K562 (cell line): ENCODE data around the gene PEDS1. TPM values are rescaled to one million over a fixed set of nuclear protein-coding genes. Genes with fewer than 3 reads are reported as not detected.

Source experiments
- ARHGAP35 ChIP-seq: fragments of 450-650 bp; IDR thresholded peaks from 2 replicates; pipeline ENCODE4 v1.6.1; 2018; ENCODE audit not compliant: partially characterized antibody
- KDM4B ChIP-seq, 2 experiments: fragments of 450-650 bp in 1 of 2; sonication (generic) in 1 of 2; IDR thresholded peaks; 2 replicates each; pipeline ENCODE4 v1.6.1; 2016 to 2017; ENCODE audit warnings: borderline replicate concordance in 2 of 2, antibody characterized with exemption in 1 of 2, low read depth in 1 of 2, mild to moderate bottlenecking in 1 of 2
- KDM5B ChIP-seq: fragments of 200-600 bp; sonication (generic); IDR thresholded peaks from 2 replicates; pipeline ENCODE4 v1.6.1; 2012; ENCODE audit warnings: low read depth, mild to moderate bottlenecking, moderate library complexity, low read length, control low read depth, inconsistent platforms; ENCODE audit not compliant: insufficient replicate concordance
- MAFK ChIP-seq: IDR thresholded peaks from 2 replicates; pipeline ENCODE4 v1.6.1; 2011; ENCODE audit warnings: low read length, improper control_type of control experiment
- NFIX ChIP-seq: fragments of 250-450 bp; sonication (Bioruptor Pico); IDR thresholded peaks from 2 replicates; pipeline ENCODE4 v1.4.0; 2020; ENCODE audit warnings: low read depth, mild to moderate bottlenecking, moderate library complexity
- PML ChIP-seq: IDR thresholded peaks from 2 replicates; pipeline ENCODE4 v1.6.1; 2012; ENCODE audit warnings: low read length, inconsistent platforms
- POLR2G ChIP-seq: fragments of 200-400 bp; formaldehyde crosslinking; IDR thresholded peaks from 2 replicates; pipeline ENCODE4 v1.6.1; 2017; ENCODE audit warnings: low read depth, mild to moderate bottlenecking, antibody characterized with exemption, low read length, moderate library complexity
- PRPF4 ChIP-seq: fragments of 200-400 bp; formaldehyde crosslinking; IDR thresholded peaks from one replicate; pipeline ENCODE4 v1.6.1; 2017; ENCODE audit warnings: low read length, low read depth, mild to moderate bottlenecking; ENCODE audit not compliant: insufficient read depth, poor library complexity, severe bottlenecking
- RAD21 ChIP-seq, 2 experiments: fragments of 250-450 bp in 1 of 2; fragments of 450-650 bp in 1 of 2; sonication (Bioruptor Pico) in 1 of 2; formaldehyde crosslinking in 1 of 2; IDR thresholded peaks in 1 of 2; conservative IDR thresholded peaks in 1 of 2; 2 replicates each; pipeline versions ENCODE4 v1.4.0 to v1.8.0; 2020 to 2022; ENCODE audit warnings: mild to moderate bottlenecking in 2 of 2, moderate library complexity in 1 of 2
- SAFB ChIP-seq: fragments of 200-400 bp; formaldehyde crosslinking; IDR thresholded peaks from 2 replicates; pipeline ENCODE4 v1.6.1; 2017; ENCODE audit warnings: low read depth, low read length, borderline replicate concordance
- SMAD4 ChIP-seq: fragments of 250-450 bp; sonication (Bioruptor Pico); conservative IDR thresholded peaks from 2 replicates; pipeline ENCODE4 v1.8.0; 2021; ENCODE audit warnings: inconsistent platforms, mild to moderate bottlenecking, moderate library complexity
- ZBTB7A ChIP-seq: IDR thresholded peaks from 2 replicates; pipeline ENCODE4 v1.6.1; 2011; ENCODE audit warnings: low read depth, mild to moderate bottlenecking, low read length, moderate library complexity, borderline replicate concordance; ENCODE audit not compliant: control insufficient read depth
- ZNF12 ChIP-seq: sonication (generic); formaldehyde crosslinking; IDR thresholded peaks from 2 replicates; pipeline ENCODE4 v1.4.0; 2020; ENCODE audit warnings: mild to moderate bottlenecking, missing genetic modification reagents
- ZNF134 ChIP-seq: fragments of 250-450 bp; sonication (Bioruptor Pico); conservative IDR thresholded peaks from 2 replicates; pipeline ENCODE4 v1.4.0; 2020
- ZNF224 ChIP-seq: sonication (generic); formaldehyde crosslinking; IDR thresholded peaks from 2 replicates; pipeline ENCODE4 v1.8.0; 2022; ENCODE audit warnings: mild to moderate bottlenecking, missing genetic modification reagents
- polyA plus RNA-seq, 8 experiments: library from polyadenylated mRNA; depleted of rRNA in 4 of 8; stranded (reverse) in 5 of 8; unstranded in 3 of 8; fragments of >200 nt; fragmentation: Nextera tagmentation in 2 of 8; fragmentation: Illumina TruSeq in 1 of 8; extraction: Ambion mirVana in 2 of 8; extraction: Trizol in 1 of 8; gene quantifications; 2 replicates each; pipeline versions ENCODE4 v1.2.1 to v1.2.3, GENCODE V29; 2011 to 2014; ENCODE audit warnings: inconsistent platforms in 1 of 8, missing spikeins in 1 of 8
- total RNA-seq, 7 experiments: library from RNA; depleted of rRNA in 6 of 7; stranded (reverse); fragments of >200 nt in 6 of 7; fragmentation: Illumina TruSeq in 2 of 7; extraction: Trizol in 2 of 7; gene quantifications; 2 replicates each; pipeline versions ENCODE4 v1.2.1 to v1.2.3, GENCODE V29; 2011 to 2021; ENCODE audit warnings: low replicate concordance in 1 of 7
- TF ChIP-seq, protein P1 (sequence below): sonication (generic); formaldehyde crosslinking; IDR thresholded peaks from 2 replicates; pipeline ENCODE4 v1.8.0; 2022; ENCODE audit warnings: mild to moderate bottlenecking, missing genetic modification reagents
- TF ChIP-seq, protein P2 (sequence below), 2 experiments: fragments of 450-650 bp; formaldehyde crosslinking in 1 of 2; IDR thresholded peaks; 2 replicates each; pipeline versions ENCODE4 v1.4.0 to v1.6.1; 2014 to 2020; ENCODE audit warnings: mild to moderate bottlenecking in 2 of 2, borderline replicate concordance in 1 of 2, low read depth in 1 of 2

PEDS1 gene
- total and polyA plus RNA-seq, 9 of the 15 experiments (the other 6 are each of a cell fraction or from before 2014, with no cell fraction given): 2.9 to 38.5 (median 24.2) TPM

DNA sequence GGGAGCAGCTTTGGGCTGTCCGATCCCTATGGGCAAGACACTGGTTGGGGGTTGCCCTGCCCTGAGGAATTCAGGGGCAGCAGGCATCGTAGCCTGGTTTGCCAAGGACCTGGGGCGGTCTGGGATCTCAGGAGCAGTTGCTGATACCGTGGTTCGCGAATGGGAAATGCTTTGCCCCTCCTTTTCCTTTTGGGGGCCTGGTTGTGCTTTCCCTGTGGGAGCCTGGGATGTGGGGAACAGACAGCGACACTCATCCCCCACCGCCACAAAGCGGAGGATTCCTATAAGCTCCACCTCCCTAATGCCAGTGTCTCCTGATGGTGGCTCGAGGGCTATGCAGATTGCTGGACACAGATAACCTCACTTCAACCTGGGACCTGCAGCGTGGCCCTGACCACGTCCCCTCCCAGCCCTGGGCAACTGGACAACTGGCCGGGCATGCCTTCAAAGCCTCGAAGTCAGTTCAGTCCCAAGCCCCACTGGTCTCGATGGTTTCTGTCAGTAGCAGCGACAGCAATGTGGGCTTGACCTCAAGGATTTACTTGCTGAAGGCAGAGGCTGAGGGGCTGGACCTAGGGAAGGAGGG is 40.4 kb upstream of the PEDS1 start (continued):
- 0 out of 2 replicates have a peak, but pooled peaks have one; percentile 17 for TF ChIP-seq SMAD4 (CRISPR knock-in tag)
- no peak for TF ChIP-seq PML
- peak; percentile 5 for TF ChIP-seq KDM5B
- TF ChIP-seq, protein P1, sequence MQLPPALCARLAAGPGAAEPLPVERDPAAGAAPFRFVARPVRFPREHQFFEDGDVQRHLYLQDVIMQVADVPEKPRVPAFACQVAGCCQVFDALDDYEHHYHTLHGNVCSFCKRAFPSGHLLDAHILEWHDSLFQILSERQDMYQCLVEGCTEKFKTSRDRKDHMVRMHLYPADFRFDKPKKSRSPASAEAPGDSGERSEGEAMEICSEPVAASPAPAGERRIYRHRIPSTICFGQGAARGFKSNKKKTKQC (CRISPR knock-in tag): 0 out of 2 replicates have a peak, but pooled peaks have one; percentile 32
- peak; percentile 74 for TF ChIP-seq POLR2G
- TF ChIP-seq ZNF224 (CRISPR knock-in tag): no peak
- TF ChIP-seq NFIX: no peak
- TF ChIP-seq RAD21 (CRISPR knock-in tag; conservative IDR thresholded peaks at IDR 0.05 in 1 of 2, IDR thresholded peaks at IDR 0.05 in 1 of 2): no peak
- no peak for TF ChIP-seq SAFB
- no peak for TF ChIP-seq MAFK
- no peak for TF ChIP-seq PRPF4
- peak; percentile 20; the same call in 1 of the 2 replicates for TF ChIP-seq ZNF12
- TF ChIP-seq ZNF134: no peak
- TF ChIP-seq ZBTB7A: no peak
- no peak for TF ChIP-seq KDM4B (IDR thresholded peaks at IDR 0.05; ENCODE audit: borderline replicate concordance in 2 of 2, low read depth in 1 of 2)
- no peak for TF ChIP-seq ARHGAP35
- TF ChIP-seq, protein P2, sequence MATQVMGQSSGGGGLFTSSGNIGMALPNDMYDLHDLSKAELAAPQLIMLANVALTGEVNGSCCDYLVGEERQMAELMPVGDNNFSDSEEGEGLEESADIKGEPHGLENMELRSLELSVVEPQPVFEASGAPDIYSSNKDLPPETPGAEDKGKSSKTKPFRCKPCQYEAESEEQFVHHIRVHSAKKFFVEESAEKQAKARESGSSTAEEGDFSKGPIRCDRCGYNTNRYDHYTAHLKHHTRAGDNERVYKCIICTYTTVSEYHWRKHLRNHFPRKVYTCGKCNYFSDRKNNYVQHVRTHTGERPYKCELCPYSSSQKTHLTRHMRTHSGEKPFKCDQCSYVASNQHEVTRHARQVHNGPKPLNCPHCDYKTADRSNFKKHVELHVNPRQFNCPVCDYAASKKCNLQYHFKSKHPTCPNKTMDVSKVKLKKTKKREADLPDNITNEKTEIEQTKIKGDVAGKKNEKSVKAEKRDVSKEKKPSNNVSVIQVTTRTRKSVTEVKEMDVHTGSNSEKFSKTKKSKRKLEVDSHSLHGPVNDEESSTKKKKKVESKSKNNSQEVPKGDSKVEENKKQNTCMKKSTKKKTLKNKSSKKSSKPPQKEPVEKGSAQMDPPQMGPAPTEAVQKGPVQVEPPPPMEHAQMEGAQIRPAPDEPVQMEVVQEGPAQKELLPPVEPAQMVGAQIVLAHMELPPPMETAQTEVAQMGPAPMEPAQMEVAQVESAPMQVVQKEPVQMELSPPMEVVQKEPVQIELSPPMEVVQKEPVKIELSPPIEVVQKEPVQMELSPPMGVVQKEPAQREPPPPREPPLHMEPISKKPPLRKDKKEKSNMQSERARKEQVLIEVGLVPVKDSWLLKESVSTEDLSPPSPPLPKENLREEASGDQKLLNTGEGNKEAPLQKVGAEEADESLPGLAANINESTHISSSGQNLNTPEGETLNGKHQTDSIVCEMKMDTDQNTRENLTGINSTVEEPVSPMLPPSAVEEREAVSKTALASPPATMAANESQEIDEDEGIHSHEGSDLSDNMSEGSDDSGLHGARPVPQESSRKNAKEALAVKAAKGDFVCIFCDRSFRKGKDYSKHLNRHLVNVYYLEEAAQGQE (IDR thresholded peaks at IDR 0.05; ENCODE audit: borderline replicate concordance): 0 out of 2 replicates have a peak, but pooled peaks have one; percentile 9
- TF ChIP-seq, protein P2 (CRISPR knock-in tag; IDR thresholded peaks at IDR 0.05; ENCODE audit: low read depth): no peak
